SH-SY5Y (cell line): ENCODE results near the gene DDX27.

ENCODE experiments used
- GATA2 ChIP-seq: IDR thresholded peaks from 2 replicates; pipeline ENCODE4 v1.6.1; 2011; ENCODE audit warnings: mild to moderate bottlenecking, low read depth, low read length
- GATA3 ChIP-seq: IDR thresholded peaks from 2 replicates; pipeline ENCODE4 v1.6.1; 2011; ENCODE audit warnings: low read depth, mild to moderate bottlenecking, low read length, moderate library complexity

DNA sequence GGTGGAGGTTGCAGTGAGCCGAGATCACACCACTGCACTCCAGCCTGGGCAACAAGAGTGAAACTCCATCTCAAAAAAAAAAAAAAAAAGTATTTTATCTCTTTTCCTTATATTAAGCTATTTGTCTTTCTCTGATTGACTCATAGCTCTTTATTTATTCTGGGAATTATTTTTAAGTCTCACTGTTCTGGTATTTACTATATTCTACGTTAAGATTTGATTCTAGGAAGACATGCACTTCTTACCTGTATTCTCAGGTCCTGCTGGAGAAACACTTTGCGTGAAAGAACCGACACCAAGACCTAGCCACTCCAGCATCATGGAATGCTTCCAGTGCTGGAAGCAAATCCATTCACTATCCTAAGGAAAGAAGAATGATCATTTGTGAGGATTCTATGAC is 41.0 kb downstream of the DDX27 start:
- TF ChIP-seq GATA2 (no peak), GATA3 (no peak)
